Inferior parietal cortex (tissue), 1 donor: Measurements from ENCODE around the gene STAMBPL1.
"Not testable (repeated sequence)": the region's sequence is repeated elsewhere in the genome, so short reads cannot be mapped to it uniquely, and the experiment has no call there.

ENCODE experiments used
- DNase-seq: peaks from one replicate; pipeline ENCODE4 v3.0.0-alpha.2; 2016; ENCODE audit errors: extremely low spot score

STAMBPL1 gene

DNA sequence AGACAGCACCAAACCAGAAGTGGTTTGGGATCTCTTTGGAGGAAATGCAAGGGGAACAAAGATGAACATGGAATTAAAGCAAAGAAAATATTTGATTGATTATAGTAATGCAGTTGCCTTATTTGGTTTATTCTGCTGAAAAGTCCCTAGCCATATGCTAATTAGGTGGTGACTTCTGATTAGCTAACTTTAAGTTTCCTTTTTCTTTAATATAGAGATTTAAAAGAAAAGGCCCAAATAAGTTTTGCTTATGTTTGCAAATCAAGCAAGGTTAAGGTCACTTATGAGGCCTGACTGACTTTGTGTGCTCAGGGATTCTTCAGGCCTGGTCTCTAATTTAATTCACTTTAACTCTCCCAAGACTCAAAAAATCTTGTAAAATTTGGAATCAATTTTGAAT lies 22.2 kb upstream of the STAMBPL1 start:
- DNase-seq, result no peak

DNA sequence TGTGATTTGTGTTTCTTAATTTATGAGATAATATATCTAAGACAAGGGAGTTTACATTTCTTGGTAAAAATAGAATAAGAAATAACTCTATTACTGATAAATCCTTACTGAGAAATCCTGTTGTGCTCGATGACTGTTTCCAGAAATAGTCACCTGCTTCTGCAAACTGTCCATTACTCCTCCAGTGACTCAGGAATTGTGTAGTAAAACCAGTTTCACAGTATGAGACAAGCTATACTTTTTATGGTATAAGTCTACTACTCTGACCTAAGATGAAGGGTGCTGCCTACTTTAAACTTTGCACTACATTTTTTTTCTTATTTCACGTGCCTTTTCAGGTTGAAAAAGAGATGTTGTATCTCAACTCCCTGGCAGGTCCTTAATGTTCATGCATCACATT lies 21.6 kb upstream of the STAMBPL1 start:
- no peak for DNase-seq

GRCh38 chr10:88861036-88861435 lies 19.0 kb upstream of the STAMBPL1 start:
- DNase-seq, result no peak

- no peak for DNase-seq
Measured at GRCh38 chr10:88865281-88865876, 14.7 kb upstream of the STAMBPL1 start.

DNA sequence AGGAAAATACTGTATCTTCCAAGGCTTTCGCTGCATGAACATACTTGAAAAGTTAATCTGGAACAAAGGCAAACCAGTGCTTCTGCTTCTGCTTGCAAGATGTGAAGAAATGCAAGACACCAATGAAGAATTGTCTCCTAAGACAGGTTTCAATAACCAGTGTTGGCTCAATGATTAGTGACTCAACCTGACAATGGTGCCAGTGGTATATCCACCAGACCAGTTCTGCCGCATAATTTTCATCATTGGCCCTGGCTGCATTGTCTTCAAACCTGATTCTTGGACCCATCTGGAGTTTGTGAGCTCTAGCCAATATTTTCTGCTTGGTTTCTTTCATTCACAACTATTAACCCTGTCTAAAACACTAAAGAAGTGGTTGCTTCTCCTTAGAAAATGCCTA lies 13.6 kb upstream of the STAMBPL1 start:
- no peak for DNase-seq

GRCh38 chr10:88870089-88870488 lies 10.0 kb upstream of the STAMBPL1 start:
- DNase-seq, result no peak

- DNase-seq, result no peak
Measured at GRCh38 chr10:88873757-88874156, 6.3 kb upstream of the STAMBPL1 start.

GRCh38 chr10:88874281-88874680 lies 5.8 kb upstream of the STAMBPL1 start:
- no peak for DNase-seq

DNA sequence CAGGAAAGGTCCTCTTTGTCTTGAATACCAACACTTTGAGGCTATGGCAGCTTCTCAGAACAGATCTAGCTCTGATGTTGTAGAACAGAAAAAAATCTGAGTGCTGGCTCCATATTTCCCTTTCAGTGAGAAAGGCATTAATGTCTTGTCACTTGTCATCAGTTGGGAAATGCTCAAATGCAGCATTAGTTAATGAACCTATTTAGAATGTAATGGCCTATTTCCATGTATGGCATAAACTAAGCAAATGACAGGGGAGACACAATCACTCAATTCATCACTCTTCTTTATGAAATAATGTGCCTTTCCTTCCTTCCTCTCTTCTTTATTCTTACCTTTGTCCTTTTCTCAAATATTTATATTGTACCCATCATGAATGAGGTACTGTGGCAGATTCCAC lies 5.0 kb upstream of the STAMBPL1 start:
- DNase-seq, result no peak

DNA sequence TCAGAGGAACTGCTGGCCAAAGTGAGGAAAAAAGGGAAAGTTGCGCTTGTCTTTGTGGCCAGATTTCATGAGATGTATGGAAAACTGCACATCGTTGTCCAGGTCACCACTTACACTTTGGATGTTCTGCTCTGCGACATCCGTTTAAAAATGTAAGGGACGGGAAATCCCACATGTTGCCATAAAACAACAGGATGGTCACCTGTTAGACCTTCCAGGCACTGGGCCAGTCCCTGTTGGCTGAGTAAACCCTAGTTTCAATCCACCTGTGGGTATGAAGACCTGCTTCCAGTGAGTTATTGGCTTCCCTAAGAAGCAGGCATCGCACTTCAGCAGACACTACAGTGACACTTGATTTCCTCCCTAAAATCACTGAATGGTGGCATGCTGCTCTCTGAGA lies 2.7 kb upstream of the STAMBPL1 start:
- no peak for DNase-seq

DNA sequence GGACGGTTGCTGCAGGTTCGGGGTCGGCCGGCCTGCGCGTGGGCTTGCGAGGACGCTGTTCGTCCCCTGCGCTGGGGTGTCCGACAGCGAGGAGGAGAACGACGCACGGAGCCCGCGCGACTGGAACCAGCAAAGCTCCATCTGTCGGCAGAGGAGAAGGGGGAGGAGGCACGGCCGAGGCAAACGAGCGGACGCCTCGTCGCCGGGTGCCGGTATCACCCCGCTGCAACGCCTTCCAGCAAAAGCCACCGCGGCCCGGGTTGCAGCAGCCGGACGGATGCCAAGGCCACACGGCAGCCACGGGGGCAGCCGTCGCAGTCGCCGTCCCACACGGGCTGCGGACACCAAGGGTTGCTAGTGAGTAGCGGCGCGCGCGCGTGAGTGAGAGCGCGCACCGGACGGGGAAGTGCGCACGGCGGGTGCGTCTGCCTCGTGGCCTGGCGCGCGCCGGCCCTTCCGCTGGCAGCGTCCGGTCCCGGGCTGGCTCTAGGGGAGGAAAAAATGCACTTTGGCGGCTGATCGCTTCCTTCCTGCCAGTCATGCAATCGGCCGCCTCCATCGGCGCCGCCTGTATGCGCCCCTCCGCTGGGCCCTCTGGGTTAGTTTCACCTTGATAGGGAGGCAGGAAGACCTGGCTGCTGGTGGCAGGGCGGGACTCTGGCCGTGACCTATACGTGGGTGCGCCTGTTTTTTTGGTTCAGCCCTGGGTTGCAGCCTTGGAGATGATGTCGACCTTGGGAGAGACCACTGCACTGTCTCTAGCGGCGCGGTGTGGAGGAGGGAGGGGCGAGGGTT lies 434 bp downstream of the STAMBPL1 start:
- peak; percentile 71 for DNase-seq

DNA sequence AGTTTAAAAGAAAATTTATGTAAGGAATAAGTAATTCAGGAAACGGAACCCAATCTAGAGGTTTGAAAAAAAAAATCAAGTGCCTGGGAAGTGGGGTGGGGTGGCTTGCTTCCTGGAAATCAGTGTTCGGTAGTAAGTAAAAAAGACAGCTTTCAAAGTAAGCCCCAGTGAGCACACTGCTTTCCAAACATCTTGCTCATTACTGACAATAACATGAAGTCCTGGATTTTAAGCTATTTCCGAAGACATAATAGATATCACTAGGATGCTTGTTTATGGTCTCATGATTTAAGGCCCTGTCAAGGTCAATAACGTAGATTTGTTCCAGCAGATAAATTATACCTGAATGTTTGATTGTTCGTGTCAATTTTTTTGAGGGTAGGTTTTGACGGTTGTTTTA lies 1.3 kb downstream of the STAMBPL1 start:
- no peak for DNase-seq

DNA sequence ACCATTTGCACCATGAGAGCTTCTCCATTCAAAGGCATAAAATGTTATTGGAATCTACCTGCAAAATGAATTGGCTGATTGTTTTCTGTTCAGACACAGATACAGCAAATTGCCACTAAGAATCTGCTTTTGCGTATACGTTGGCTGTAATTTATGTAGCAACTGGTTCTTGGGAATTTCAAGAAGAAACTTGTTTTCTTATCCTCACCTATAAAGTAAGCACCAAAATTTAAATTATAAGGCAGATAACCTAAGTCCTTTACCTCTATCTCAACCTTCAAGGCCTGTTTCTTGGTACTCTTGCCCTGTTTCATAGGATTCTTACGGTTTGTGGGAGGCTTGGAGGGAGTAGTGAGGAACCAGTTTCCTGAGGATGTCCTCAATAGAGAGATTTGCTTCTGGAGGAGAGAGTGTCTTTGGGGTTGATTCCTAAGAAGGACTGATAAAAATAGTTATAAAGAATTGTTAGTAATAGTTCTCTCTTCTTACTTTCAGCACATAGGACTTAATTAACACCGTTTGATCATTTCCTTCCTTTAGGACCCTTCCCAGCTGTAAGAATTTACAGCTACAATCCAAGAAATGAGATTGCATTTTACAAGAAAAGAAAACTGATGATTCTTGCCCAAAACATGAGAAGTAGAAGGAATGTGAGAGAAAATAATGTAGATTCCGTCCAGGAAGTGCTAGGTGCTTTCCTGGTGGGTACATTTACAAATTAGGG lies 2.0 kb downstream of the STAMBPL1 start:
- DNase-seq, result peak; percentile 45

DNA sequence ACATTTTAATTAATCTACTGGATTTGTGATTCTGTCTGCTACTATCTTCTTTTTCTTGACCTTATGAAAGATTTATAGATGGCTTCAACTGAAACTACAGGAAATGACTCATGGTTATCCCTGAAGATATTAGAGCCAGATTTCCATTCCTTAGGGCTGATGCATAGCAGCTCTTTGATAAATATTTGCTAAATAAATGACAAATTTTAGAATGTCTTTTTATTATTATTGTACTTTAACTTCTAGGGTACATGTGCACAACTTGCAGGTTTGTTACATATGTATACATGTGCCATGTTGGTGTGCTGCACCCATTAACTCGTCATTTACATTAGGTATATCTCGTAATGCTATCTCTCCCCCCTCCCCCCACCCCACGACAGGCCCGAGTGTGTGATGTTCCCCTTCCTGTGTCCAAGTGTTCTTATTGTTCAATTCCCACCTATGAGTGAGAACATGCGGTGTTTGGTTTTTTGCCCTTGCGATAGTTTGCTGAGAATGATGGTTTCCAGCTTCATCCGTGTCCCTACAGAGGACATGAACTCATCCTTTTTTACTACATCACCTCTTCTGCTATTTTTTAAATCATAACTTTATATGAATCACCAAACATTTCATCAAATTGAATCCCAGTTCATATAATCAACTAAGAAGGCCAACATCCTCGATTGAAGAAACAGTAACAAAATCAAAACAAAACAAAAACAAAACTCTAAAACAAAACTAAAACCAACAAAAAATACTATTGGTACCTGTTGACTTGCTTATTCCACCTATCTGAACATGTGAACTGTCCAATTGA lies 2.8 kb downstream of the STAMBPL1 start:
- not testable (repeated sequence) for DNase-seq

DNA sequence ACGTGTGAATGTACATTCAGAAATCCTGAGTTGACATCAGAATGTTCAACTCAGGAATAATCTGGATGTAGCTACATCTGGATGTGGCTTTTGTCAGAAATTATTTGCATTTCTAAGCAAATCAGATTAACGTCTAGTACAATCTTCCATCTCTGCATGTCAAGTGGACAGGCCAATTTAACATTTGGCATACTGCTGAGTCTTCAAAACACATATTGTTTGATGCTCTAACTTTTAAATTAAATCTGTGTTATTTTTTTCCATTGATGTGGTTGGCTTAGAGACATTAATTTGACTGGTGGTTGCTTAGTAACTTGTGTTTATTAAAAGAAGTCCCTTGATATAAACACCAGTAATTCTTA lies 3.4 kb downstream of the STAMBPL1 start:
- DNase-seq, result no peak

GRCh38 chr10:88886557-88886956 lies 6.5 kb downstream of the STAMBPL1 start:
- no peak for DNase-seq

DNA sequence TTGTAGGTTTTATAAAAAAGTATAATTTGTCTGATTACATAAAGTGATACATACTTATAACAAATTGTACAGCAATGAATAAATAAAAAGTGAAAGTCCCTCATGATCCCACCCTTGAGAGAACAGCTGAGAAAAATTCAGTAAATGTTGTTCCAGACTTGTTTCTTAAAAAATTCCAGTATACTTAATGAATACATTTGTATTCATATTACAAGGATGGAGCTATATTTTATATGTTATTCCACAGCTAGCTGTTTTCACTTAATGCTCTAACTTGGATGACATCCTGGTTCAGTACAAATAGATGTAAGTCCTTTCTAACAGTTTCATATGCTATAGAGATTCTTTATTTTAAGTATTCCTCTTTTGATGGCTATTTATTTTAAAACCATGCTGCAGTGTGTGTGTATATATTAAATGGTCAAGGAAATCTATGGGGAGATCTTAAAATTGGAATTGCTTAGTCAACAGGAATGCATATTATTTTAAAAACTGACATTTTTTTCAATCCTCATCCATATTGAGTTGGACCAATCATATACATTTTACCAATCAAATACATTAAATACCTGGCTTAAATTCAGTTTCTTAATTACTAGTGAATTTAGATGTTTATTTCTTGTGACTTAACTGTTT lies 8.9 kb downstream of the STAMBPL1 start:
- DNase-seq, result no peak

DNA sequence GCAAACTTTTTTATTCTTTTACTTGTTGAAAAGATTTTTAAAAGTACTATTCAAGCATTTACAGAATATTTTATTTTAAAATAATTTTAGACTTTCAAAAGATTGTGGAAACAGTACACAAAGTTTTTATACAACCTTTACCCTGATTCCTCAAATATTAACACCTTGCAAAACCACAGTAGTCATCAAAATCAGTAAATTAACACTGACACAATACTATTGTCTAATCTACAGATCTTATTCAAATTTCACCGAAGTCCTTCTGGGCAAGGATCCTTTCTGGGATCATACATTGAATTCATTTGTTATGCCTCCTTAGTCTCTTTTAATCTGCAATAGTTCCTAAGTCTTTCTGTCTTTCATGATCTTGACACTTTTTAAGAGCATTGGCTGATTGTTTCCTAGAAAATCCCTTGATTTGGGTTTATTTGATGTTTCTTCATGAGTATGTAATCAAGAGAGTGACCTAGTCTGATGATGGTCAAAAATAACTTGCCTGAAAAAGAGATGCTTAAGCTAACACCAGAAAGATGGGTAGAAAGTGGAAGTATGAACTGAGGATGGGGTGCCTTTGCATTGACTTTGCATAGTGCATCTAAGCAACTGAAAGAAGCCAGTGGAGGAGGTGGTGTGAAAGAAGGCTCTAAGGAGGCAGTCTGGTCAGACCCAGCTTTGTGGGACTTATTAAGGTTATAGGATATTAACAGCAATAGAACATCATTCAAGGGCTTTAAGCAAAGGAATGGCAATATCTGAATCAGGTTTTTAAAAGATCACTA lies 9.7 kb downstream of the STAMBPL1 start:
- no peak for DNase-seq

GRCh38 chr10:88890681-88891381 lies 10.8 kb downstream of the STAMBPL1 start:
- no peak for DNase-seq
